Heart left ventricle (tissue), 16 donors: Measurements from ENCODE around the gene ARNT2. TPM values are rescaled to one million over a fixed set of nuclear protein-coding genes. Genes with fewer than 3 reads are reported as not detected.
A peak's percentile ranks its signal among the peaks of the same experiment; 100 is the strongest.

Source experiments
- ATAC-seq, 4 donors: fragments of 200-7000 bp; cut with Tn5 transposase; one replicate each; pipeline ENCODE4 v1.9.1; 2020 to 2022; ENCODE audit warnings: moderate library complexity in 4 of 4, mild to moderate bottlenecking in 3 of 4, moderate number of reproducible peaks in 1 of 4
- DNase-seq, 5 donors: peaks; one replicate each; pipeline ENCODE4 v3.0.0-alpha.2; 2020
- H3K27ac ChIP-seq, 12 donors: fragments of 200-600 bp; sonication (generic) in 4 of 12; one replicate each; pipeline versions ENCODE4 v1.5.0 to v1.8.0; 2016 to 2022; ENCODE audit warnings: mild to moderate bottlenecking in 2 of 12
- H3K27me3 ChIP-seq, 9 donors: fragments of 200-600 bp; sonication (generic) in 2 of 9; one replicate each; pipeline versions ENCODE4 v1.5.1 to v1.8.0; 2016 to 2022; ENCODE audit warnings: mild to moderate bottlenecking in 3 of 9
- H3K36me3 ChIP-seq, 9 donors: fragments of 200-600 bp; sonication (generic) in 2 of 9; one replicate each; pipeline versions ENCODE4 v1.5.0 to v1.8.0; 2018 to 2022; ENCODE audit warnings: mild to moderate bottlenecking in 2 of 9
- H3K4me1 ChIP-seq, 12 donors: fragments of 200-600 bp; sonication (generic) in 4 of 12; one replicate each; pipeline versions ENCODE4 v1.5.0 to v1.8.0; 2016 to 2022; ENCODE audit warnings: mild to moderate bottlenecking in 3 of 12
- H3K4me3 ChIP-seq, 12 donors: fragments of 200-600 bp; sonication (generic) in 4 of 12; one replicate each; pipeline versions ENCODE4 v1.5.0 to v1.8.0; 2017 to 2022; ENCODE audit warnings: mild to moderate bottlenecking in 9 of 12, moderate library complexity in 4 of 12
- H3K9me3 ChIP-seq, 12 donors: fragments of 200-600 bp; sonication (generic) in 4 of 12; one replicate each; pipeline versions ENCODE4 v1.5.0 to v1.8.0; 2016 to 2022; ENCODE audit warnings: mild to moderate bottlenecking in 1 of 12
- POLR2A ChIP-seq, 2 donors: fragments of 450-650 bp; IDR thresholded peaks; one replicate each; pipeline ENCODE4 v1.6.1; 2017; ENCODE audit warnings: antibody characterized with exemption in 2 of 2, mild to moderate bottlenecking in 2 of 2, moderate library complexity in 2 of 2
- WGBS, 4 donors: extraction: QIAGEN DNeasy Blood & Tissue Kit in 2 of 4; methylation state at CpG; one replicate each; pipeline versions ENCODE4 v1.1.5 to v1.1.7; 2013 to 2018; 5-methylcytosine and 5-hydroxymethylcytosine counted together
- intact Hi-C, 10 donors: fragments of 100-400 bp; cut with DNase I; formaldehyde crosslinking; loops; one replicate each; pipeline versions ENCODE4 v1.11.1 to v1.14.2; 2022
- polyA plus RNA-seq, 2 donors: library from polyadenylated mRNA; stranded (reverse); fragments of 200-250 nt; gene quantifications; one replicate each; pipeline ENCODE4 v1.2.3, GENCODE V29; 2013
- total RNA-seq, 9 donors: library from RNA; depleted of rRNA in 2 of 9; stranded (reverse); fragments of >200 nt in 2 of 9; fragmentation: NEBNext Ultra II Directional in 3 of 9; extraction: Animal tissue kit (Norgen Biotek cat#: 25700) in 3 of 9; gene quantifications; one replicate each; pipeline versions ENCODE4 v1.1.0 to v1.2.4, GENCODE V29; 2016 to 2023
- TF ChIP-seq, protein P1 (sequence below), 12 donors: fragments of 200-600 bp; sonication (generic) in 4 of 12; IDR thresholded peaks; one replicate each; pipeline versions ENCODE4 v1.5.0 to v1.8.0; 2018 to 2022; ENCODE audit warnings: antibody characterized with exemption in 12 of 12, mild to moderate bottlenecking in 5 of 12
- donor health status: ischemic (EF 13 %, LVEDD 7.1; RV severe dilation, severe dysfunction).
- donor health status: healthy with polysubstance abuse.
- donor health status: DM: no; HTN: yes; CAD: no.
- donor health status: DM: no; HTN: no; CAD: no.
- donor health status: ischemic (EF 25% LVEDD 6.9; RV normal size, moderate dysfunction).
- donor health status: ischemic (EF 25% LVEDD 5.7; RV mildly dilated, moderate dysfunction).
- donor health status: healthy.
- donor health status: DM: yes; HTN: yes; CAD: no.
- donor health status: ischemic (EF 35%, LVEDD 5.7; RV mildly dilated, moderate dysfunction).
- donor health status: nonischemic (EF 11% LVEDD 7.7; RV severe dilation, severe dysfunction).
- donor health status: DM: yes; HTN: yes; CAD: no.
- donor health status: PGD.
- donor health status: ischemic (EF 29% LVEDD 5.4; RV normal size, mild dysfunction).
- donor health status: nonischemic (EF 23%, LVEDD 6.1; RV moderate dilation, normal function).

Gene ARNT2
- total and polyA plus RNA-seq, 11 donors: 1.2 to 10.0 (median 3.9) TPM

DNA sequence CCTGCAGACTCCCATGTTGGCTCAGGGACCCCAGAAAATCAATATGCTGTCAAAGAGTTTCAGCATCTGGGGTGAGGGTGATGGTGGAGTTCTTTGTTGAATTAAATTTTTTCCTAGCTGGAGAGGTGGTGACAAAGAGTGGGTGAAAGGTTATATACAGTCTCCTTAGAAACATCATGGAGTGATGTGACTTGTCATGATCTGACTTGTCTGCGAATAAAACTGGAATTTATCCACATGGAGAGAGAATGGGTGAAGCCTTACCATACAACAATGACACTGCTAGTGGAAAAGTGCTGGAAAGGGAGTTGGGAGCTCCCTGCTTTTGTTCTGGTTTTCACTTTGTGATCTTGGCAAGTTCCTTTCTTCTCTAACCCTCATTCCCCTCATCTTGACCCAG lies 75.0 kb downstream of the ARNT2 start:
- intact Hi-C loops: loop anchor here in 1 of 10 donors (10.0 kb wide), 1 partner anchor 46 kb away; no protein-coding TSS in a partner anchor
- Histone ChIP-seq H3K9me3 (peaks cover 0 to 18% (median 0%) of the 10 kb centered on the region in 12 donors), H3K4me1 (peaks cover 0 to 35% (median 22%) of the 10 kb centered on the region in 12 donors), H3K27ac (peak overlapping the region in 1 of 12 donors; percentile 67), H3K4me3 (no peak overlapping the region), H3K27me3 (peaks cover 0 to 3% (median 0%) of the 10 kb centered on the region in 9 donors), H3K36me3 (no peaks in the 10 kb centered on the region)
- no peak for TF ChIP-seq POLR2A (IDR thresholded peaks at IDR 0.05)
- TF ChIP-seq, protein P1, sequence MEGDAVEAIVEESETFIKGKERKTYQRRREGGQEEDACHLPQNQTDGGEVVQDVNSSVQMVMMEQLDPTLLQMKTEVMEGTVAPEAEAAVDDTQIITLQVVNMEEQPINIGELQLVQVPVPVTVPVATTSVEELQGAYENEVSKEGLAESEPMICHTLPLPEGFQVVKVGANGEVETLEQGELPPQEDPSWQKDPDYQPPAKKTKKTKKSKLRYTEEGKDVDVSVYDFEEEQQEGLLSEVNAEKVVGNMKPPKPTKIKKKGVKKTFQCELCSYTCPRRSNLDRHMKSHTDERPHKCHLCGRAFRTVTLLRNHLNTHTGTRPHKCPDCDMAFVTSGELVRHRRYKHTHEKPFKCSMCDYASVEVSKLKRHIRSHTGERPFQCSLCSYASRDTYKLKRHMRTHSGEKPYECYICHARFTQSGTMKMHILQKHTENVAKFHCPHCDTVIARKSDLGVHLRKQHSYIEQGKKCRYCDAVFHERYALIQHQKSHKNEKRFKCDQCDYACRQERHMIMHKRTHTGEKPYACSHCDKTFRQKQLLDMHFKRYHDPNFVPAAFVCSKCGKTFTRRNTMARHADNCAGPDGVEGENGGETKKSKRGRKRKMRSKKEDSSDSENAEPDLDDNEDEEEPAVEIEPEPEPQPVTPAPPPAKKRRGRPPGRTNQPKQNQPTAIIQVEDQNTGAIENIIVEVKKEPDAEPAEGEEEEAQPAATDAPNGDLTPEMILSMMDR (IDR thresholded peaks at IDR 0.05): no peak
- WGBS, 4 donors: 87 to 94% (median 90%) methylated on average over 1 of the region's 1 CpG
- DNase-seq (no peak), ATAC-seq (no peak)

DNA sequence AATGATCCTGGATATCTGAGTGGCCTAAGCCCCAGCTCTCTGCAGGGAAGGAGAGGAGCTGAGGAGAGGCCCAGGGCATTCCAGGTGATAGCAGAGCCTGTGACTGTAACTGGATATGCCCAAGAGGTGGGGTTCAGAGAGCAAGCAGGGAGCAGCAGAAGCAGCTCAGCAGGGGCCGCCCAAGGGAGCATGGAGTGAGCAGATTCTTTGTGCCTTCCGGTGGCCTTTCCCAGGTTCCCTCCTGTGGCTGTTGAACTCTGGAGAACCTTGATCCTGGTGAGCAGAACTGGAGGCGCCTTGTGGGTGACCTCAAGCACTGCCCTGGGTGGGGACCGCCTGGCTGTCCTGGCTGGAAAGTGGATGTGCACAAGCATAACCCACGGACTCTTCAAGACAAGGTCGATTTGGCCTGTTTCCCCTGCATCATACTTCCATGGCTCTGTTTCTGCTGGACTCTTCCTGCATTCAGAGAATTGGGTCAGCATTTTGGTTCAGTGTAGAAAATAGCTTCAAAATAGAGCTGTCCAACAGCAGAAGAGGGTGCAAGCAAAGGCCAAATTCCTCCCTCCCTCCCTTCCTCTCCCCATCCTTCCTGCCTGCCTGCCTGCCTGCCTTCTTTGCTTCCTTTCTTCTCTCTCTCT lies 76.1 kb downstream of the ARNT2 start:
- intact Hi-C loops: no loop called here
- no peak overlapping the region for H3K4me3 ChIP-seq
- 52 to 74% (median 64%) methylated on average over 5 to 6 of the region's 6 CpGs for WGBS, 4 donors
- peak overlapping the region in 7 of 12 donors; percentile 13 to 67 (median 41) for H3K27ac ChIP-seq
- ATAC-seq: peak; percentile 34 to 67 (median 49)
- DNase-seq: peak in 1 of 5 donors; percentile 47
- H3K36me3 ChIP-seq: no peaks in the 10 kb centered on the region
- H3K9me3 ChIP-seq: peaks cover 0 to 15% (median 0%) of the 10 kb centered on the region in 12 donors
- TF ChIP-seq POLR2A (IDR thresholded peaks at IDR 0.05): no peak
- TF ChIP-seq, protein P1 (IDR thresholded peaks at IDR 0.05): no peak
- H3K4me1 ChIP-seq: peaks cover 0 to 39% (median 23%) of the 10 kb centered on the region in 12 donors
- peaks cover 0 to 11% (median 0%) of the 10 kb centered on the region in 9 donors for H3K27me3 ChIP-seq

DNA sequence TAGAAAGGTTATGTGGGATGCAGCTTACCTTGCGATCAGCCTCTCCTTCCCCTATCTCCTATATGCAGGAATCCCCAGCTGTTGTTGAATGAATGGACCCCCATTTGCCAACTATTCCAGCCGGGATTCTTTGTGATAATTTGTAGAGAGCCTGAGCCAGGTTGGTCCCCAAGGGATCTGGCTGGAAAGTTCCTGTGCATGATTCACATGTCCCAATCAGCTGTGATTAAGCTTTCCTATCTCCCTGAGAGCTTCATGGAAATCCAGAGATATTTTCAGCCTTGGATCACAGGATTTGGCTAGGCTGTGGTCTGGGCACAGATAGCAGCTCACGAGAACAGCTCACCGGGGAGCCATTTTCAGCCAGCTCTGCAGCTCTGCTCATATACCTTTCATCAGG lies 76.7 kb downstream of the ARNT2 start:
- TF ChIP-seq, protein P1 (IDR thresholded peaks at IDR 0.05): no peak
- TF ChIP-seq POLR2A (IDR thresholded peaks at IDR 0.05): no peak
- Histone ChIP-seq H3K4me1 (peaks cover 0 to 39% (median 23%) of the 10 kb centered on the region in 12 donors), H3K36me3 (no peaks in the 10 kb centered on the region), H3K4me3 (no peak overlapping the region), H3K27ac (peak overlapping the region in 6 of 12 donors; percentile 33 to 67 (median 41)), H3K9me3 (peaks cover 0 to 10% (median 0%) of the 10 kb centered on the region in 12 donors), H3K27me3 (peaks cover 0 to 11% (median 0%) of the 10 kb centered on the region in 9 donors)
- ATAC-seq (peak; percentile 83 to 94 (median 92)), DNase-seq (peak; percentile 53 to 67 (median 65))
- WGBS, 4 donors: 9 to 15% (median 12%) methylated on average over 4 of the region's 4 CpGs
- intact Hi-C loops: no loop called here

DNA sequence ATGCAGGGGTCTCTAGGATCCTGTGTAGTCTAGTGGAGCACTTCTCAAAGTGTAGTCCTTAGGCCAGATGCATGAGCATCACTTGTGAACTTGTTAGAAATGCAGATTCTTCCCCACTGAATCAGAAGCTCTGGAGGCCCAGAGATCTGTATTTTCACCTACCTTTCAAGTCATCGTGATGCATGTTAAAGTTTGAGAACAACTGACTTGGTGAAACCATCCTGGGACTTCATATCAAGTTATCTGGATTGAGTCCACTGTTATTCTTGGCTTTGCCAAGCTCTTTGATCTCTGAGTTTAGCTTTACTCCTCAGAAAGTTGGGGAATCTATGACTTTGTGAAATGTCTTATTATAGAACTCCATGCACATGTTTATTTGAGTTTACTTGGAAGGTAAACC lies 78.5 kb downstream of the ARNT2 start:
- H3K9me3 ChIP-seq: no peaks in the 10 kb centered on the region
- peaks cover 0 to 39% (median 24%) of the 10 kb centered on the region in 12 donors for H3K4me1 ChIP-seq
- DNase-seq: no peak
- H3K36me3 ChIP-seq: no peaks in the 10 kb centered on the region
- intact Hi-C loops: no loop called here
- no peak overlapping the region for H3K4me3 ChIP-seq
- TF ChIP-seq, protein P1 (IDR thresholded peaks at IDR 0.05): no peak
- TF ChIP-seq POLR2A (IDR thresholded peaks at IDR 0.05): no peak
- 62 to 70% (median 63%) methylated on average over 1 of the region's 1 CpG for WGBS, 4 donors
- peaks cover 0 to 8% (median 0%) of the 10 kb centered on the region in 9 donors for H3K27me3 ChIP-seq
- ATAC-seq: no peak
- H3K27ac ChIP-seq: no peak overlapping the region
